B cell (primary cell): ENCODE measurements around the gene XRCC4. TPM values are rescaled to one million over a fixed set of nuclear protein-coding genes. Genes with fewer than 3 reads are reported as not detected.

ENCODE experiments used
- ATAC-seq: fragments of 200-7000 bp; cut with Tn5 transposase; one replicate; pipeline ENCODE4 v1.10.0; 2021; ENCODE audit warnings: low read depth, mild to moderate bottlenecking, moderate number of reproducible peaks, moderate library complexity
- CTCF ChIA-PET: fragments of 350-600 bp; sonication (Branson Sonifier 250); formaldehyde crosslinking; loops from one replicate; lab custom pipeline; 2021; ENCODE audit warnings: antibody characterized with exemption, inconsistent platforms; lab: Charles Lee
- POLR2A ChIA-PET: fragments of 350-600 bp; sonication (Branson Sonifier 250); formaldehyde crosslinking; loops from one replicate; lab custom pipeline; 2021; ENCODE audit warnings: antibody characterized with exemption; lab: Charles Lee
- DNase-seq: peaks from one replicate; pipeline ENCODE4 v3.0.0; 2013
- H2AFZ ChIP-seq: 2 replicates; pipeline ENCODE4 v1.6.1; 2012; ENCODE audit warnings: mild to moderate bottlenecking, low read depth, low read length; ENCODE audit not compliant: insufficient read depth, poor library complexity, severe bottlenecking
- H3K27ac ChIP-seq, 2 donors: 1 replicate in 1 of 2; 2 replicates in 1 of 2; pipeline ENCODE4 v1.5.1; 2012 to 2013; ENCODE audit warnings: low read length in 2 of 2, mild to moderate bottlenecking in 2 of 2, moderate library complexity in 1 of 2
- H3K27me3 ChIP-seq, 4 experiments: fragments of 200-600 bp in 1 of 4; sonication (generic) in 1 of 4; replicated peaks in 1 of 4; 1 replicate in 2 of 4; 2 replicates in 2 of 4; pipeline versions ENCODE4 v1.6.1 to v1.7.0; 2013 to 2016; ENCODE audit warnings: low read length in 3 of 4, mild to moderate bottlenecking in 2 of 4, mixed read lengths in 1 of 4, moderate library complexity in 1 of 4; ENCODE audit not compliant: insufficient read depth in 4 of 4, control insufficient read depth in 3 of 4; ENCODE audit errors: control extremely low read depth in 1 of 4
- H3K36me3 ChIP-seq, 2 experiments: replicated peaks in 1 of 2; 1 replicate in 1 of 2; 2 replicates in 1 of 2; pipeline versions ENCODE4 v1.6.1 to v1.7.1; 2013; ENCODE audit warnings: low read length in 1 of 2; ENCODE audit not compliant: insufficient read depth in 2 of 2, control insufficient read depth in 1 of 2; ENCODE audit errors: control extremely low read depth in 1 of 2, extremely low read depth in 1 of 2
- H3K4me1 ChIP-seq, 2 donors: fragments of 200-600 bp in 1 of 2; sonication (generic) in 1 of 2; 1 replicate in 1 of 2; 2 replicates in 1 of 2; pipeline versions ENCODE4 v1.5.1 to v1.6.1; 2013 to 2017; ENCODE audit warnings: low read length in 2 of 2; ENCODE audit not compliant: control insufficient read depth in 2 of 2, insufficient read depth in 2 of 2
- H3K4me2 ChIP-seq: replicated peaks from 2 replicates; pipeline ENCODE3; 2012; ENCODE audit warnings: mild to moderate bottlenecking, low read depth, low read length; ENCODE audit not compliant: poor library complexity, severe bottlenecking
- H3K4me3 ChIP-seq, 5 experiments: fragments of 200-600 bp in 1 of 5; sonication (generic) in 1 of 5; 1 replicate in 3 of 5; 2 replicates in 2 of 5; pipeline versions ENCODE4 v1.5.1 to v1.7.0; 2011 to 2016; ENCODE audit warnings: low read length in 4 of 5, mild to moderate bottlenecking in 4 of 5, low read depth in 2 of 5, control low read depth in 1 of 5, moderate library complexity in 1 of 5; ENCODE audit not compliant: insufficient read depth in 1 of 5; ENCODE audit errors: control extremely low read depth in 1 of 5, extremely low read depth in 1 of 5
- H3K79me2 ChIP-seq: fragments of 200-600 bp; sonication (generic); one replicate; pipeline ENCODE4 v1.6.0; 2016; ENCODE audit warnings: low read length; ENCODE audit not compliant: control insufficient read depth, insufficient read depth
- H3K9ac ChIP-seq: fragments of 200-600 bp; sonication (generic); 2 replicates; pipeline ENCODE4 v1.6.1; 2017; ENCODE audit warnings: mild to moderate bottlenecking, low read length, moderate library complexity
- H3K9me3 ChIP-seq, 3 donors: one replicate each; pipeline versions ENCODE4 v1.6.1 to v1.7.1; 2013; ENCODE audit warnings: low read length in 2 of 3; ENCODE audit not compliant: control insufficient read depth in 2 of 3, insufficient read depth in 1 of 3; ENCODE audit errors: control extremely low read depth in 1 of 3
- H4K20me1 ChIP-seq: 2 replicates; pipeline ENCODE4 v1.6.0; 2012; ENCODE audit warnings: mild to moderate bottlenecking, low read length; ENCODE audit not compliant: insufficient read depth, control insufficient read depth, poor library complexity, severe bottlenecking
- H3K27ac Mint-ChIP-seq: one replicate; pipeline ENCODE4 v1.8.0; 2021; ENCODE audit warnings: mixed read lengths
- H3K27me3 Mint-ChIP-seq: one replicate; pipeline ENCODE4 v1.8.0; 2021; ENCODE audit warnings: mixed read lengths
- H3K4me1 Mint-ChIP-seq: one replicate; pipeline ENCODE4 v1.8.0; 2021; ENCODE audit warnings: mixed read lengths
- H3K4me3 Mint-ChIP-seq: one replicate; pipeline ENCODE4 v1.8.0; 2021; ENCODE audit warnings: mixed read lengths
- H3K9me3 Mint-ChIP-seq: one replicate; pipeline ENCODE4 v1.8.0; 2022; ENCODE audit warnings: mixed read lengths; ENCODE audit not compliant: insufficient read depth
- EZH2 ChIP-seq: IDR thresholded peaks from 2 replicates; pipeline ENCODE4 v1.6.1; 2012; ENCODE audit warnings: borderline replicate concordance, low read depth, mild to moderate bottlenecking, moderate library complexity, low read length; ENCODE audit not compliant: insufficient read depth, poor library complexity, severe bottlenecking
- WGBS: methylation state at CpG from one replicate; pipeline ENCODE4 v1.1.5; 2013; ENCODE audit warnings: missing lambda C conversion rate; ENCODE audit not compliant: insufficient coverage; 5-methylcytosine and 5-hydroxymethylcytosine counted together
- intact Hi-C: fragments of 100-400 bp; cut with micrococcal nuclease; formaldehyde crosslinking; loops from one replicate; pipeline ENCODE4 v1.10.0; 2022
- polyA plus RNA-seq: library from polyadenylated mRNA; depleted of rRNA; stranded (reverse); fragments of >200 nt; gene quantifications from 2 replicates; pipeline ENCODE4 v1.2.3, GENCODE V29; 2012
- total RNA-seq, 2 donors: library from RNA; stranded (reverse); fragments of 120-200 nt in 1 of 2; gene quantifications; 1 replicate in 1 of 2; 2 replicates in 1 of 2; pipeline versions ENCODE4 v1.2.3 to v1.2.4, GENCODE V29; 2013 to 2022
- TF ChIP-seq, protein P1 (sequence below): fragments of 200-600 bp; IDR thresholded peaks from one replicate; pipeline ENCODE4 v1.8.0; 2022; ENCODE audit warnings: antibody characterized with exemption, mild to moderate bottlenecking

XRCC4 gene
- total and polyA plus RNA-seq, 2 donors (not counting 1 experiment from before 2014, with no cell fraction given), result 1.3 to 7.7 TPM

- no peak overlapping the region for H3K4me3 ChIP-seq
- TF ChIP-seq, protein P1, sequence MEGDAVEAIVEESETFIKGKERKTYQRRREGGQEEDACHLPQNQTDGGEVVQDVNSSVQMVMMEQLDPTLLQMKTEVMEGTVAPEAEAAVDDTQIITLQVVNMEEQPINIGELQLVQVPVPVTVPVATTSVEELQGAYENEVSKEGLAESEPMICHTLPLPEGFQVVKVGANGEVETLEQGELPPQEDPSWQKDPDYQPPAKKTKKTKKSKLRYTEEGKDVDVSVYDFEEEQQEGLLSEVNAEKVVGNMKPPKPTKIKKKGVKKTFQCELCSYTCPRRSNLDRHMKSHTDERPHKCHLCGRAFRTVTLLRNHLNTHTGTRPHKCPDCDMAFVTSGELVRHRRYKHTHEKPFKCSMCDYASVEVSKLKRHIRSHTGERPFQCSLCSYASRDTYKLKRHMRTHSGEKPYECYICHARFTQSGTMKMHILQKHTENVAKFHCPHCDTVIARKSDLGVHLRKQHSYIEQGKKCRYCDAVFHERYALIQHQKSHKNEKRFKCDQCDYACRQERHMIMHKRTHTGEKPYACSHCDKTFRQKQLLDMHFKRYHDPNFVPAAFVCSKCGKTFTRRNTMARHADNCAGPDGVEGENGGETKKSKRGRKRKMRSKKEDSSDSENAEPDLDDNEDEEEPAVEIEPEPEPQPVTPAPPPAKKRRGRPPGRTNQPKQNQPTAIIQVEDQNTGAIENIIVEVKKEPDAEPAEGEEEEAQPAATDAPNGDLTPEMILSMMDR, result no peak
- TF ChIP-seq EZH2, result no peak
- no peak for DNase-seq
- Mint-ChIP-seq H3K27me3 (no peaks in the 10 kb centered on the region), H3K27ac (no peak overlapping the region), H3K4me3 (no peak overlapping the region), H3K9me3 (peaks cover under 1% of the 10 kb centered on the region), H3K4me1 (no peaks in the 10 kb centered on the region)
- H3K36me3 ChIP-seq, result no peaks in the 10 kb centered on the region
- no peak for ATAC-seq
- intact Hi-C loops, result no loop called here
- no peaks in the 10 kb centered on the region for H4K20me1 ChIP-seq
- H3K4me1 ChIP-seq, result no peaks in the 10 kb centered on the region
- H3K9ac ChIP-seq, result no peak overlapping the region
- no peak overlapping the region for H3K27ac ChIP-seq
- H3K4me2 ChIP-seq, result no peak overlapping the region
- H2AFZ ChIP-seq, result no peak overlapping the region
- H3K79me2 ChIP-seq, result no peaks in the 10 kb centered on the region
- H3K27me3 ChIP-seq, result no peaks in the 10 kb centered on the region
- WGBS, result no CpG with 5 or more reads among the region's 3 CpGs
- H3K9me3 ChIP-seq, result no peaks in the 10 kb centered on the region
- ChIA-PET CTCF (no interaction called here), POLR2A (no interaction called here)
Observed at GRCh38 chr5:83283761-83284160, 206.4 kb downstream of the XRCC4 start.

GRCh38 chr5:83285661-83286398 lies 208.5 kb downstream of the XRCC4 start:
- WGBS, result 95% methylated on average over 7 of the region's 7 CpGs
- H3K9me3 Mint-ChIP-seq, result peaks cover 4% of the 10 kb centered on the region
- CTCF ChIA-PET, result no interaction called here

More at GRCh38 chr5:83285661-83286398, 208.5 kb downstream of the XRCC4 start:
- no peak for TF ChIP-seq EZH2
- TF ChIP-seq, protein P1, result no peak
- intact Hi-C loops, result no loop called here
- H3K27ac ChIP-seq, result no peak overlapping the region
- no peaks in the 10 kb centered on the region for H3K9me3 ChIP-seq
- no peaks in the 10 kb centered on the region for H4K20me1 ChIP-seq
- ATAC-seq (no peak), DNase-seq (no peak)
- H3K4me2 ChIP-seq, result no peak overlapping the region
- no peaks in the 10 kb centered on the region for H3K27me3 ChIP-seq
- H3K4me3 Mint-ChIP-seq, result no peak overlapping the region
- POLR2A ChIA-PET, result no interaction called here
- no peaks in the 10 kb centered on the region for H3K27me3 Mint-ChIP-seq
- no peak overlapping the region for H3K9ac ChIP-seq
- H3K79me2 ChIP-seq, result no peaks in the 10 kb centered on the region
- H3K4me1 Mint-ChIP-seq, result no peaks in the 10 kb centered on the region
- peaks cover 0 to 1% of the 10 kb centered on the region in 2 experiments for H3K36me3 ChIP-seq
- H2AFZ ChIP-seq, result no peak overlapping the region
- no peak overlapping the region for H3K27ac Mint-ChIP-seq
- no peak overlapping the region for H3K4me3 ChIP-seq
- H3K4me1 ChIP-seq, result no peaks in the 10 kb centered on the region
